Fibroblast of villous mesenchyme (primary cell): Measurements from ENCODE around the gene ETS2. TPM values are rescaled to one million over a fixed set of nuclear protein-coding genes. Genes with fewer than 3 reads are reported as not detected.
A peak's percentile ranks its signal among the peaks of the same experiment; 100 is the strongest.

Source experiments
- DNase-seq: peaks from one replicate; pipeline ENCODE4 v3.0.0-alpha.2; 2010; ENCODE audit warnings: low read depth
- H3K4me3 ChIP-seq: 2 replicates; pipeline ENCODE4 v1.5.1; 2011; ENCODE audit warnings: low read depth, mild to moderate bottlenecking, low read length
- CTCF ChIP-seq: IDR thresholded peaks from 2 replicates; pipeline ENCODE4 v1.5.1; 2012; ENCODE audit warnings: low read depth, mild to moderate bottlenecking, low read length; ENCODE audit not compliant: insufficient read depth
- total RNA-seq: library from RNA; depleted of rRNA; stranded (reverse); fragments of >200 nt; gene quantifications from 2 replicates; pipeline ENCODE4 v1.2.3, GENCODE V29; 2012

The ETS2 gene
- total RNA-seq, 1 donor = 45.8 TPM

- DNase-seq = peak; percentile 76
- TF ChIP-seq CTCF = peak; percentile 57
- peak overlapping the region; percentile 94 for H3K4me3 ChIP-seq
These were observed 871 bp upstream of the ETS2 start for GRCh38 chr21:38804789-38805327.

- peak overlapping the region; percentile 94 for H3K4me3 ChIP-seq
- peak; percentile 19 for TF ChIP-seq CTCF
- no peak for DNase-seq
These were observed 618 bp downstream of the ETS2 start for GRCh38 chr21:38806153-38806941.

GRCh38 chr21:38806942-38807284, 1.2 kb downstream of the ETS2 start:
- no peak for TF ChIP-seq CTCF
- peak overlapping the region; percentile 94 for H3K4me3 ChIP-seq
- DNase-seq = no peak

GRCh38 chr21:38807441-38807871, 1.7 kb downstream of the ETS2 start:
- no peak for TF ChIP-seq CTCF
- DNase-seq = no peak
- H3K4me3 ChIP-seq = peak overlapping the region; percentile 94

- TF ChIP-seq CTCF = no peak
- peak overlapping the region; percentile 94 for H3K4me3 ChIP-seq
- DNase-seq = no peak
These were observed 2.3 kb downstream of the ETS2 start for GRCh38 chr21:38807986-38808385.

GRCh38 chr21:38809198-38809878, 3.6 kb downstream of the ETS2 start:
- TF ChIP-seq CTCF = no peak
- no peak for DNase-seq
- peak overlapping the region; percentile 94 for H3K4me3 ChIP-seq
